Measurements from ENCODE around the gene CSMD2. TPM values are rescaled to one million over a fixed set of nuclear protein-coding genes. Genes with fewer than 3 reads are reported as not detected.

The CSMD2 gene
- total RNA-seq, 2 experiments from 2014 or later, result not detected

- ChIA-PET POLR2A (interaction anchor here (0.8 kb wide), 1 partner anchor 11 kb away, joined by 3 read pairs; no protein-coding TSS in a partner anchor), CTCF (no interaction called here)
- intact Hi-C loops (cut with micrococcal nuclease), result no loop called here
- Mint-ChIP-seq H3K4me3 (no peak overlapping the region), H3K9me3 (no peaks in the 10 kb centered on the region), H3K36me3 (ENCODE audit: low read depth) (no peaks in the 10 kb centered on the region), H3K4me1 (ENCODE audit: low read depth) (no peaks in the 10 kb centered on the region), H3K27ac (no peak overlapping the region), H3K27me3 (peaks cover 9% of the 10 kb centered on the region)
- TF ChIP-seq, protein P1, sequence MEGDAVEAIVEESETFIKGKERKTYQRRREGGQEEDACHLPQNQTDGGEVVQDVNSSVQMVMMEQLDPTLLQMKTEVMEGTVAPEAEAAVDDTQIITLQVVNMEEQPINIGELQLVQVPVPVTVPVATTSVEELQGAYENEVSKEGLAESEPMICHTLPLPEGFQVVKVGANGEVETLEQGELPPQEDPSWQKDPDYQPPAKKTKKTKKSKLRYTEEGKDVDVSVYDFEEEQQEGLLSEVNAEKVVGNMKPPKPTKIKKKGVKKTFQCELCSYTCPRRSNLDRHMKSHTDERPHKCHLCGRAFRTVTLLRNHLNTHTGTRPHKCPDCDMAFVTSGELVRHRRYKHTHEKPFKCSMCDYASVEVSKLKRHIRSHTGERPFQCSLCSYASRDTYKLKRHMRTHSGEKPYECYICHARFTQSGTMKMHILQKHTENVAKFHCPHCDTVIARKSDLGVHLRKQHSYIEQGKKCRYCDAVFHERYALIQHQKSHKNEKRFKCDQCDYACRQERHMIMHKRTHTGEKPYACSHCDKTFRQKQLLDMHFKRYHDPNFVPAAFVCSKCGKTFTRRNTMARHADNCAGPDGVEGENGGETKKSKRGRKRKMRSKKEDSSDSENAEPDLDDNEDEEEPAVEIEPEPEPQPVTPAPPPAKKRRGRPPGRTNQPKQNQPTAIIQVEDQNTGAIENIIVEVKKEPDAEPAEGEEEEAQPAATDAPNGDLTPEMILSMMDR (IDR thresholded peaks at IDR 0.05), result no peak
- no peak for ATAC-seq
- no peak for DNase-seq
Observed at GRCh38 chr1:33905241-33905640, 259.8 kb downstream of the CSMD2 start.

DNA sequence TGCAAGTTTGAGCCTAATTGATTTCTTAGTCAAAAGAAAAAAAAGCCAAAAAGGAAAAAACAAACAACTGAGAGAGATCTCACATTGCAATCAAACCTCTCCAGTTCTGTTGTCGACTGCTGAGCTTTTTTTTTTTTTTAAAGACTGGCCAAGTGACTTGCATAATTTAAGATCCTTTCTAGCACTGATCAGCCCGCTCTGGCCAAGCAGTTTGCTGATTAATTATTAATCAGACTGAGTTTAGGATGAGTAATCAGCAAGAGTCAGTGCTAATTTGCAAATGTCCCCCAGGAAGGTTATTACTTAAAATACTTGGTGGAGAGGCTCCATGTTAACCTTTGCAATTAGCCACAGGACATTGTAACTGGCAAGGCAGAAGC is 261.8 kb downstream of the CSMD2 start:
- TF ChIP-seq, protein P1 (IDR thresholded peaks at IDR 0.05), result no peak
- no peak overlapping the region for H3K4me3 Mint-ChIP-seq
- DNase-seq (no peak), ATAC-seq (no peak)
- no peak overlapping the region for H3K27ac Mint-ChIP-seq
- no peaks in the 10 kb centered on the region for H3K36me3 Mint-ChIP-seq (ENCODE audit: low read depth)
- peaks cover 9% of the 10 kb centered on the region for H3K27me3 Mint-ChIP-seq
- ChIA-PET CTCF (no interaction called here), POLR2A (no interaction called here)
- H3K4me1 Mint-ChIP-seq (ENCODE audit: low read depth), result no peaks in the 10 kb centered on the region
- intact Hi-C loops (cut with micrococcal nuclease), result no loop called here
- H3K9me3 Mint-ChIP-seq, result no peaks in the 10 kb centered on the region

GRCh38 chr1:33902486-33903209 is 262.4 kb downstream of the CSMD2 start:
- intact Hi-C loops (cut with micrococcal nuclease), result no loop called here
- ATAC-seq (no peak), DNase-seq (no peak)
- ChIA-PET POLR2A (no interaction called here), CTCF (no interaction called here)
- Mint-ChIP-seq H3K27me3 (peaks cover 9% of the 10 kb centered on the region), H3K4me1 (ENCODE audit: low read depth) (no peaks in the 10 kb centered on the region), H3K36me3 (ENCODE audit: low read depth) (no peaks in the 10 kb centered on the region), H3K27ac (no peak overlapping the region), H3K9me3 (no peaks in the 10 kb centered on the region), H3K4me3 (no peak overlapping the region)
- TF ChIP-seq, protein P1 (IDR thresholded peaks at IDR 0.05), result no peak

GRCh38 chr1:33899746-33900145 is 265.3 kb downstream of the CSMD2 start:
- TF ChIP-seq, protein P1 (IDR thresholded peaks at IDR 0.05), result no peak

GRCh38 chr1:33898881-33899280 is 266.1 kb downstream of the CSMD2 start:
- Mint-ChIP-seq H3K9me3 (no peaks in the 10 kb centered on the region), H3K4me1 (ENCODE audit: low read depth) (no peaks in the 10 kb centered on the region), H3K36me3 (ENCODE audit: low read depth) (no peaks in the 10 kb centered on the region), H3K27me3 (peaks cover 5% of the 10 kb centered on the region), H3K4me3 (no peak overlapping the region), H3K27ac (no peak overlapping the region)
- intact Hi-C loops (cut with micrococcal nuclease), result no loop called here
- POLR2A ChIA-PET, result no interaction called here
- DNase-seq (no peak), ATAC-seq (no peak)
- TF ChIP-seq, protein P1 (IDR thresholded peaks at IDR 0.05), result no peak
- CTCF ChIA-PET, result no interaction called here

More at GRCh38 chr1:33899746-33900145, 265.3 kb downstream of the CSMD2 start:
- ChIA-PET CTCF (no interaction called here), POLR2A (no interaction called here)
- no peaks in the 10 kb centered on the region for H3K4me1 Mint-ChIP-seq (ENCODE audit: low read depth)
- no peak overlapping the region for H3K4me3 Mint-ChIP-seq
- peaks cover 5% of the 10 kb centered on the region for H3K27me3 Mint-ChIP-seq
- H3K27ac Mint-ChIP-seq, result no peak overlapping the region
- no peaks in the 10 kb centered on the region for H3K9me3 Mint-ChIP-seq
- intact Hi-C loops (cut with micrococcal nuclease), result no loop called here
- DNase-seq (no peak), ATAC-seq (no peak)
- H3K36me3 Mint-ChIP-seq (ENCODE audit: low read depth), result no peaks in the 10 kb centered on the region
